ENCODE results near the gene ACE. TPM values are rescaled to one million over a fixed set of nuclear protein-coding genes. Genes with fewer than 3 reads are reported as not detected.

ACE gene
- 10 to 100 TPM; 12.7 to 15.1 (median 12.7) TPM for polyA plus RNA-seq (ENCODE audit: insufficient read length in 3 of 3)

DNA sequence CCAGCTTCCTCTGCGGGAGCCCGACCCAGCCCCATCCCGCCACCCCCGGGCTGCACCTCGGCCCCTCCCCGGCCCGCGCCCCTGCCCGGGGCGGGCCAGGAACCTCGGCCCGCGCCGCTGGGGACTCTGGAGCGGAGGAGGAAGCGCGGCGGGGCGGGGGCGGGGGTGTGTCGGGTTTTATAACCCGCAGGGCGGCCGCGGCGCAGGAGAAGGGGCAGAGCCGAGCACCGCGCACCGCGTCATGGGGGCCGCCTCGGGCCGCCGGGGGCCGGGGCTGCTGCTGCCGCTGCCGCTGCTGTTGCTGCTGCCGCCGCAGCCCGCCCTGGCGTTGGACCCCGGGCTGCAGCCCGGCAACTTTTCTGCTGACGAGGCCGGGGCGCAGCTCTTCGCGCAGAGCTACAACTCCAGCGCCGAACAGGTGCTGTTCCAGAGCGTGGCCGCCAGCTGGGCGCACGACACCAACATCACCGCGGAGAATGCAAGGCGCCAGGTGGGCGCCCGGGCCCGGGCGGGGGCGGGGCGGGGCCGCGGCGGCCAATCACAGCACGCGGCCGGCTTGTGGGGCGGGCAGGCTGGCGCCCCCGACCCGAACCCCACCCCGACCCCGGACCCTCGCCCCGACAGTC lies at the start of gene ACE:
TSS of gene ACE (plus strand) at position 208 of the 626 bp plus-strand sequence. CDS start at position 242, 34 bp downstream.
- DNase-seq (ENCODE audit: low read depth in 3 of 3, low spot score in 2 of 3): no peak

DNA sequence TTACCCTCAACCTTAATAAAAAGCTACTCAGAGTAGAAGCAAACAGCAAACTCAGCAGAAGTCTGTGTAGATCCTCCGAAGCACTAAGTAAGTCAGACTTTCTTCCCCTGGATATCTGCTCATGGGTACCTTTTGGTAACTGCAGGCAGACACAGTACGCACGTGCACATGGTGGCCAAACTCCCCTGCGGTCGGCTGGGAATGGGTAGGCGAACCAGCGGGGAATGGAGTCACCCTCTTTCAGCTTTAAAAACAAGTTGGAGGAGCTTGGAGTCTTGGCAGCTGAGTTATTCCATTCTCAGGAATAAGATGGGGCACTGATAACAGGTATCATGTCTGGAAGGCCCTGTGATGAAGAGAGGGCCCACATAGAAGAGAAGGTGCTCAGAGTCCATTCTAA lies 47.1 kb upstream of the ACE start:
- no peak for DNase-seq (ENCODE audit: low read depth in 3 of 3, low spot score in 2 of 3)

DNA sequence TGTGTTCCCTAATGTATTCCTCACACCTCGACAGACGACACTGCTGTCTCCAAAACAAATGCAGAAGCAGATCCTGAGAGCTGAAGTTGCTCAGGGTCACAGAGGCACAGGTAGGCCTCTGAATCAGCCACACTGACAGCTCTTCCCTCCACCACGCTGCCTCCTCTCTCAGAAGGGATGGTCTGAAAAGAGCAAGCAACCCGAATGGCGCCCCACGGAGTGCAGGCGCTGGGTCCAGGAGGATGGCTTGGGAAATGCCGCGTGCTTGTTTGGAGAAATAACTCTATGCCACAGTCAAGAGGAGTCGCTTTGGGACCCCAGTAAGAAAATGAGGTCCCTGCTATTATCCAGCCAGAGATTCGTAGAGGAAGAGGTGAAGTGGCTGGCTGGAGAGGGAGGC lies 46.6 kb upstream of the ACE start:
- no peak for DNase-seq (ENCODE audit: low read depth in 3 of 3, low spot score in 2 of 3)

DNA sequence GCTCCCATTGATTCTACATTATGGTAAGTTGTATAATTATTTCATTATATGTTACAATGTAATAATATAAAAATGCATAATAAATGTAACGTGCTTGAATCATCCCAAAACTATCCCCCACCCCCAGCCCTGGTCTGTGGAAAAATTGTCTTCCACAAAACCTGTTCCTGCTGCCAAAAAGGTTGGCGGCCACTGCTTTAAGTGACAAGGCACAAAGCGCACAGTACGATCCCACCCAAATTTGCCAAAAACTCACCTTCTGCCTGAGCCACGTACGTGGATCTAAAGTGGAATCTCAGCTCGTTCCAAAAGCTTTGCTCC lies 45.3 kb upstream of the ACE start:
- DNase-seq (ENCODE audit: low read depth in 3 of 3, low spot score in 2 of 3): no peak

DNA sequence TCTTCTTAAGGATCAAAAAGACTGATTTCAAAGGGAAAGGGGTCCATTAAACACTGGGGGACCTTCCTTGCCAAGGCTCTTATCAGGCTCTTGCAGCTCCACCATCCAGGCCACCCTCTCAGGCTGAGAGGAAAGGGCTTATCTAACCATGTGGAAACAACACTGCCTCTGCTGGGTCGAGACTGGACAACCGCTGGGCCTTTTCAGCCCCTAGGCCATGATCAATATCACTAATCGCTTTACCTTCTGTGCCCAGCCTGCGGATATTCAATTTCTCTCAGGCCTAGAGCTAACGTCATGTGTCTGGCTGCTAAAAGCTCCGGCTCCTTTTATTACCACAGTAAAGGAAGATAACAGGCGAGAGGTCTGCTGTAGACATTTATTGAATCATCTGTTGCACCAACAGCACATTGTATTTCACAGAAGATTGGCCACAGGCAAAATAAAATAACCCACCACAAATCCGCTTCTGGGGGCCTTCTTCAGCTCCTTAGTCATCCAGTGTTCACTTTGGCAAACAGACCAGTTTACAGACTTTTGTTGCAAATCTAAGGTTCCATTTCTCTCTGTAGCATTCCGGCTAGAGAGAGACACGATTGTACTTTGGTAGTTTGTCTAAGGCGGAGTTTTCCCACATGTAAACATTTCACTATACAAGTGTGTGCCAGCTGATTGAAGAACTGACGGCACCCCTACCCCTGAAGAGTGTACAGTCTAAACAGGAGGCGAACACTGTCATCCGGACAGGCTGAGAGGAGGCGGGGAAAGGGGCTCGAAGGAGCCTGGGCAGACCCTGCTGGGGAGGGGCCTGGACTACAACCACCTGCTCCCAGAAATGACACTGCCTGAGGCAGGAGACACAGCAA lies 44.7 kb upstream of the ACE start:
- DNase-seq (ENCODE audit: low read depth in 3 of 3, low spot score in 2 of 3): no peak

DNA sequence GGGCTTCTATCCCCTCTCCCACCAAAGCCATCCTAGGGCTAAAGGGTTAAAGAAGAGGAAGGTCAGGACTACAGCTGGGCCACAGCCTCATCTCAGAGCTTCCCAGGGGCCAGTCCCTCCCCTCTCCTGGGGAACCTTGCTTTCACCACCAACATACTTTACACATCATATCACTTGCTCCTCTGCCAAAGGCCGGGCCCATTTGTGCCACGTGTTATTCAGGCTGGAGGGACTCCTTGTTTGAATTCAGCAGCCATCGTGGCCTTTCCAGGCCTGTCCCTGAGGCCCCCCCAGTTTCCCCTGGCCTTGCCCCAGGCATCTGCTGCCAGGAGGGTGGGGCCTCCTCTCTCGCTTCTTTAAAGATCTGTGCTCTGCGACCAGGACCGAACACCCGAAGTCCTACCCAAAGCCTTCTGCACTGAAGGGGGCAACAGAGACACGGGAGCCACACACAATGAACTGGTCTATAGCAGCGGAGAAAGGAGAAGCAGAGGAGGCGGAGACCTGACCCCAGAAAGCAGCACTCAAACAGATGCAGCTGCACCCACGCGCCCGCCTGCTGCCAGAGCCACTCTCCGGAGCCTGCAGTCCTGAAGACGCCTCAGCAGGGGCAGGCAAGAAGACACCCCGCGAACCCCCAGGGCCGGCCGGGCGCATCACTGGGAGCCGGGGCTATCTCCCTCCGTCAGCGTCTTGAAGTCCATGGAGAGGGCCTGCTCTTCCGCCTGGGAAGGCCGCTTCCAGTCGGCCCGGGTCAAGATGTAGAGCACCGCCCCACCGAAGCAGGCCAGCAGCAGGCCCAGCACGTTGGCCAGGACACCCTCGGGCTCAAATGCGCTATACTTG lies 42.9 kb upstream of the ACE start:
- DNase-seq (ENCODE audit: low read depth in 3 of 3, low spot score in 2 of 3): no peak

DNA sequence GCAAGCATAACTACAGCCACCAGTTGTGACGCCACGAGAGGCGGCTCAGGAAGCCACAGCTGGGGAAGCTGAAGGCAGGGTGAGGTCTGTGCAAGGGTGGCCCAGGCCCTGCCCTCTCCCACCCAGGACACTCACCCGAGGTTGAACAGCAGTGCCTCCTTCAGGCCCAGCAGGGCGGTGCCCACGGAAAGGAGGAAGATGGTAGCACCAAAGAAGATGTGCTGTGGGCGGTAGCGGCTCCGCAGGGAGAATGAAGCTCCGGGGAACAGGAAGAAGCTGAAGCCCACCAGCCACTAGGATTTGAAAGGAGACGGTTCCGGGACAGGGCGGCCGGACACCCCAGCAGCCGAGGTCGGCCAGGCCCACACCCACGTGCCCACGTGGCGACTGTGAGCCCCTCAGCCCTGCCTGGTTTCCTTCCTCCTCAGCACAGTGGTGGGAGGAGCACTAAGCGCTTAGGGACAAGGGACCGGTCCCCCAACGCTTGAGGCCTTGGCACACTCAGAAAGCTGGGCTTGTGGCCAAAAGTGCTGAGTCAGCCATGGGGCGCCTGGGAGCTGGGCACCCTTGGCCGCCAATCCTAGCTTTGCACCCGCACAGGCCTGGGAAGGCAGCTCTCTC lies 41.8 kb upstream of the ACE start:
- no peak for DNase-seq (ENCODE audit: low read depth in 3 of 3, low spot score in 2 of 3)

DNA sequence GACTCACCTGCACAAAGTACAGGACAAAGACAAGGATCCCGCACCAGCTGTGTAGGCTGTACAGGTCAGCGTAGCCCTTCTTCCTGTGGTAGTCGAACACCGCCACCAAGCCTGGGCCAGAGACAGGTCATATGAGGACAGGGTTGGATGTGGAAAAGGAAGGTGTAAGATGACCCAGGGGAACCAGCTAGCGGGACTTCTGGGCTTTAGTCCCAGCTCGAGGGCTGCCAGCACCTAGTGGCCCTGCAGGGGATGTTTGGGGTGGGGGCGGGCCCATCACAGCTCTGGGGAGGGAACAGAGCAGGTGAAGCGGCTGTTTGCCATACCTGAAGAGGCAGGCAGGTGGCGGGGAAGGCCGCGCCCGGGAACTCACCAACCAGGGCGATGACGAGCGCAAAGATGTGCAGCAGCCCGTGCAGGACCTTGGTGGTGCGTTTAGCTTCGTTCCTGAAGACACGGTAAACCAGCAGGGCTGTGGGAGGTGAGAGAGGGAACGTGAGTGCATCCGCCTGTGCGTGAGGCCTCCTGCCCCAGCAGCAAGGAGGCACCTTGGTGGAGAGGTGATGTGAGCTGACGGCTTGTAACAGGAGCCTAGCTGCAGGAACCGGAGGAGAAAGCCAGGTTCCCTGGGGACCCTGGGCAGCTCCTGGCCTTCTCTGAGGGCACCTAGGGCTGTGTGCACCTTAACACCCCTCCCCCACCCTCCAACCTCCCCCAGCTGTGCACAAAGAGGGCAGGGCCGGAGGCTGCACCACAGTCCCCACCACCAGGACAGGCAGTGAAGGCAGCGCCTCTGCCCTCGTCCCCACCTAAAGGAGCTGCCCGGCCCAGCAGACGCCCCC lies 41.0 kb upstream of the ACE start:
- DNase-seq (ENCODE audit: low read depth in 3 of 3, low spot score in 2 of 3): no peak

DNA sequence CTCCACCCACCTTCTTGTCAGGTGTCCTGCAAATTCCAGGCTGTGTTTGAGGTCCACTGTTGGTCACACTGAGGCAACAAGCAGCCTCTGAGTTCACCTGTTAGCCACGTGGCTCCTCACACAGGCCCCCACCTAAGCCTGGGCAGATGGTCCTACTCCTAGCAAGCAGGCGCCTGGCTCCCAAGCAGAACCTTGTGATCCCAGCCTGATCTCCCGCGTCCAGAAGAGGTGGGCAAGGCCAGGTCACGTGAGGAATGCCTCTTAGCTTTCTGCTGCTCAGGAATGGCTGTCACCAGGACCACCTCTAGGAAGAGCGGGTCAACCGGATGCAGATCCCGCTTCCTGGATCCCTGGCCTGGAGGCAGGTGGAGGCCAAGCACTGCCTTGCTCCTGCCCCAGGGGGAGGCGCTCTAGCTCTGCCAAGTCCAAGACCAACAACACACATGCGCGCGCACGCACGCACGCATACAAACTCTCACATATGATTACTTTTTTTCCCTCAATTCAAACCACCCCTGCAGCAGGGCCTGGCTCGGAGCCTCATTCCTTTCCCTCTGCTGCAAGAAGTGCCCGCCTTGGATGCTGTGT lies 40.2 kb upstream of the ACE start:
- no peak for DNase-seq (ENCODE audit: low read depth in 3 of 3, low spot score in 2 of 3)

DNA sequence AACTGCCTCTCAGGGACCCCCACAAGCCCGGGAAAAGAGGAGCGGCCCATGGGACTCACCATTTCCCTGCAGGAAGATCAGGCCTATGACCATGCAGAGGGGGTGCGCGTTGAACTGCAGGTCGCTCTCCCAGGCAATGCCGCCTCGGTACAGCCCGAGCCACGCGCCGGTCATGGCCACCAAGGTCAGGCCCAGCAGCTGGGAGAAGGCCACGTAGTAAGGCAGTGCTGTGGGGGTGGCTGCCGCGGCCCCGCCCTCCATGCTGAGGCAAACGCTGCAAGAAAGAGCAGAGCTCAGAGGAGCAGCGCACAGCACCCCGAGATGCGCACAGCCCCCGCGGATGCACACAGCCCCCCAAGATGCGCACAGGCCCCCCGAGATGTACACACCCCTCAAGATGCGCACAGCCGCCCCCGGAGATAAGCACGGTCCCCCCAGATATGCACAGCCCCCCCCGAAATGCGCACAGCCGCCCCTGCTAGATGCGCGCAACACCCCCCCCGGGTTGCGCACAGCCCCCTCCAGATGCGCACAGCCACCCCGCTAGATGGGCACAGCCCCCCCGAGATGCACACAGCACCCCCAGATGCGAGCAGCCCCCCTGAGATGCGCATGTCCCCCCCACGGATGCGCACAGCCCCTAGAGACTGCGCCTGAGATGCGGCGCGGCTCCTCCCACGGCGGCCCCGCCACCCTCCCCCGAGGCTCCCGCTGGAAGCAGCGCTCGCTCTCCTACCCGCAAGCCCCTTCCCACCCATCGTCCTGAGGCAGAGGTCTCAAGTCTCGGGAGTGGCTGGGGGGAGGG lies 39.4 kb upstream of the ACE start:
- no peak for DNase-seq (ENCODE audit: low read depth in 3 of 3, low spot score in 2 of 3)

DNA sequence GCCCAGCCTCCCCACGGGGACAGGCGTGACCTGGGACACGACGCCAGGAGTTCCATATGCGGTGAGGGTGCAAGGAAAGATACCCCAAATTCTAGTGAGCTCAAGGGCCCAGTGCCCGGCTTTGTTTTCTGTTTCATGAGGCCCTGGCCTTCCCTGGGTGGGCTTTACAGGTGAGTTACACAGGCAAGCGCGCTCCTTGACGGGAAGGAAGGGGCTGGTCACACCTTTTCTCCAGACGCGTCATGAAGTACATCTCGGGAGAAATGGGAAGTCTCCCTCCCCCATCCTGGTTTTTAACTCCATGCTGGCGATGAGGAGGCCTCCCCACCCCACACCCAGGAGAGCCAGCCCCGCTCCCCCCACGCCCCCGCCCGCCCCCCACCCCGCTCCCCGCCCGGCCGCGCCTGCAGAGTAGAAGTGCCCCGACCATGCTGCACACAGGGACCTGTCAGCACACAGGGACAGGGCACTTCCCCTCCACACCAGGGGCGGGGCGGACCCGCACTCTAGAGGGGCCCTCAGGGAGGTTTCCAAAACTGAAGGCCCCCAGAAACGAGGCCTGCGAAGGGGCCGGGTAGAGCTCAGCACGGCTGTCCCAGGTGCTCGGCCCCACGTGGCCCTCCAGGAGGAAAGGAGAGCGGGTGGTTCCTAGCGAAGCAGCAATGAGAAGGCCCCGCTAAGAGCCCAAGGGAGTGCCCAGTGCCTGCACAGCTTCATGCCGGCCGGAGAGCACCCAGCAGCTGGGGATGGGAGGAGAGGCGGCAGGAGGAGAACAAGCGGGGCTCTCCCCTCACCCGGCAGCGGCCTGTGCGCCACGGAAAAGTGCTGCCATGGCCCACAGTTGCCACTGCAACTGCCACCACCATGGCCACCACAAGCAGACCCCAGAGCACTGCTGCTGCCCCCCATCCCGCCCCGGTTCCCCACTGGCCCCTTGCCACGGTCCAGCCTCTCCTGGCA lies 38.5 kb upstream of the ACE start:
- no peak for DNase-seq (ENCODE audit: low read depth in 3 of 3, low spot score in 2 of 3)

DNA sequence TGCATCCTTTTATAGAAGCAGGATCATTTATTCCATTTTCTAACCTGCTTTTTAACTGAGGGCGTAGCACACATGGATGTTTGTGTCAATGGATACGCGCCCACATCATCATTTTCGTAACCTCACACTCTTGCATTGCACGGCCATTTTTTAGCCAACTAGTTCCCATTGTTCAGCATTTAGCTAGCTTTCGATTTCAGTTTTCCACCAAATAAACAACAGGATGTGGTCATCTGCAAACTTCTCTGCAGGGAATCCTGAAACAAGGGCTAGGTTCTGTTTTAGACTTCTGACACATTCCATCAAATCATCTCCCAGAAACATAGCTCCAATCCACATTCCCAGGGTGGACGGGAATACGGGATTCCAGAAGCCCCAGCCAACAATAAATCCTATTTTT lies 37.2 kb upstream of the ACE start:
- no peak for DNase-seq (ENCODE audit: low read depth in 3 of 3, low spot score in 2 of 3)

DNA sequence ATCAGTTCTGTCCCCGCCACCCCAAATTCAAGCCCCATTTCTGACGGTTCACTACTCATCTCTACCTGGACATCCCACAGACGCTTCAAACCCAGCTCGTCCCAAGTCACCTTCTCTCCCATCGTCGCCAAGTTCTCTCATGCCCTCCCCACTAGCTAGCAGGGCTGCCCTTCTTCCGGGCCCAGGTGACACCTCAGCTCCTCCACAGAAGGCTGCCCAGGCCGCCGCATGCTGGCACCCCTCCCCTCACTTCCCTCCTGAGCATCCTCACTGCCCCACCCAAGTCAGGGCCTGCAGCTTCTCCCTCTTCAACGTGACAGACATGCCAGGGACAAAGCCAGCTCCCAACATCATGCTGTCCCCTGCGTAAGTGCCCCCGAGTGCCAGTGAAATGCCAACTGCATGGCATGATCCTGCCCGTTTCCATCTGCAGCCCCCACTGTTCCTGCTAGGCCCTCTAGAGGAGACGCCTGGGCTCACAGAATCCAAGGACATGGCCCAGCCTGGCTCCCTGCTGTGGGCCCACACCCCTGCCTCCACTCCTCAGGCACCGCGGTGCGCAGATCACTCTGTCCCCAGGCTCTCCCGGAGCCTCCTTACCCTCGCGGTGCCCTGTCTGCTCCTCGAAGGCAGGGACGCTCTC lies 36.6 kb upstream of the ACE start:
- DNase-seq (ENCODE audit: low read depth in 3 of 3, low spot score in 2 of 3): no peak

DNA sequence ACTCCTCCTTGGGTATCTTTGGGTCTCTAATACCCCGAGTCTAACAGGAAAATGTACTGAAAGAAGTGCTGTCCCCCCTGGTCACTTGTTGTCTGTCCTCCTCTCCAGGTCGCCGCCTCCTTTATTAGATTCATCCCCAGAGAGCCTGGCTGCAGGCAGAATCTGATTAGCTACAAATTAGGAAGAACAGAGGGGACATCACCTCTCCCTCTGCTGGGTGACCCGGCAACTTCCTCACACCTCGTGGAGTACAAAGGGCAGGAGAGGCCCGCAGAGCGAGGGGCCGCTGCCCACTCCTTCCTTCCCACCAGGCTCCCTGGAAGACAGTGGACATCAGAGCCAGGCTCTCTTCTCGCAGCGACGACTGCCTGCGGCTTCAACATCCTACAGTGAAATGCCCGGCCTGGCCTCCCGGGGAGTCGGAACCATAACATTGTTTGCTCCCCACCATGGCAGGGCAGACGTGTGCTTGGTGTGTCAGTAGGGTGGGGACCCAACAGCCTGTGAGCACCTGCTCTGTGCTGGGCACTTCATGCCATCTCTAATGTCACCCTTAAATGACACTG lies 36.0 kb upstream of the ACE start:
- DNase-seq (ENCODE audit: low read depth in 3 of 3, low spot score in 2 of 3): no peak

DNA sequence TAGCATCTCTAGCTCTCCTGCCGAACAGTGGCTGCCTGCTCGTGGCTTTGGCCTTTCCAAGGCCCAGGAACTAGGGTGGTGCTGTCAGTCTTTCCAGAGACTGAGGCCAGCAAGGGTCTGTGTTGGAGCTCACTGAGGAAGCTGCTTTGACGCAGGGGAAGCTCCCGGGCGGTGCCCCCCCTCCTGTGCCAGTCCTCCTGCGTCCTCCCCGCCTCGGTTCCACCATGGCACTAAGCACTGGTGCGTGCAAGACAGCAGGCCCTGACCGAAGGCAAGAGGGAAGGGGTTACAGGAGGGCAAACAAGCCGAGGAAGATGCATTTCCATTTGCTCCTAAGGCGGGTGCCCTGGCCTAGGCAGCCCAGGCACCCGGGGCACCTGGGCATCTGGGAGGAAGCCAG lies 35.2 kb upstream of the ACE start:
- no peak for DNase-seq (ENCODE audit: low read depth in 3 of 3, low spot score in 2 of 3)

DNA sequence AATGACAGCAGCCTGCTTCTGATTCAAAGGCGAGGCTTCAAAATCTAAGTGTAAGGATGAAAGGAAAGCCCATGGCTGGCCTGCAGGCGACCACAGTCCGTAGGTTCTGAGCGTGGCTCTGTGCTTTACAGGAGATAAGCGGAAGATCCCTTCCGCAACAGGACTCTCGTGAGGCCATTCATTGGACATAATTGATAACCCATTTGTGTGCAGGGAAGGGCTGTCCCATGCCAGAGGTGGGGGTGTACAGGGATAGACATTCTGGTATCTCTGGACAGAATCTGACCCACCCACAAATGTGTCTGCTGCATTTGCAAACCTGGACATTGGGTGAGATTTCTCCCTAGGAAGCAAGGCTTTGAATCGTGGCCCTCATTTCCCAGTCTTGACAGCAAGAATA lies 34.8 kb upstream of the ACE start:
- DNase-seq (ENCODE audit: low read depth in 3 of 3, low spot score in 2 of 3): no peak

DNA sequence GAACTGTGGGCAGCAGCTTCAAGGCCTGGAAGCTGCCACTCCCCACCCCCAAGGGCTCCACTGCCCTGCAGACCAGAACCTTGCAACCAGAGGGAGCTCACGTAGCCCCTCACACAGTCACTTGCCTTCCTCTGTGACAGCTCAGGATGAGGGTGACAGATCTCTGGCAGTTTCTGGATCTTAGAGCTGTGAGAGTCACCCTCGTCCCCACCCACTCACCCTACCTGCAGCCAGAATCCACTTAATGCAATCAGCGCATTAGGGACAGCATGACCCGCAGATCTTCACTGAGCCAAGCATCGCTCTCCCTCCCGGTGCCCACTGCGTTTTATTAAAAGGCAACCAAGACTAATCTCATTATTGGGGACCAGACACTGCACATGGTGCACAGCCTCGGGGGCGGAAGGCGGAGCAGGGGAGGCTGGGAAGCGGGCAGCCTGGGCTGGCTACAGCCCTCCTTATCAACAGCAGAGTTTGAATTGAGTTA lies 34.3 kb upstream of the ACE start:
- DNase-seq (ENCODE audit: low read depth in 3 of 3, low spot score in 2 of 3): no peak
